ENCODE measurements around the gene KCNQ1. TPM values are rescaled to one million over a fixed set of nuclear protein-coding genes. Genes with fewer than 3 reads are reported as not detected.

Gene KCNQ1
- total RNA-seq, 1 experiment from 2014 or later = 10.7 TPM

DNA sequence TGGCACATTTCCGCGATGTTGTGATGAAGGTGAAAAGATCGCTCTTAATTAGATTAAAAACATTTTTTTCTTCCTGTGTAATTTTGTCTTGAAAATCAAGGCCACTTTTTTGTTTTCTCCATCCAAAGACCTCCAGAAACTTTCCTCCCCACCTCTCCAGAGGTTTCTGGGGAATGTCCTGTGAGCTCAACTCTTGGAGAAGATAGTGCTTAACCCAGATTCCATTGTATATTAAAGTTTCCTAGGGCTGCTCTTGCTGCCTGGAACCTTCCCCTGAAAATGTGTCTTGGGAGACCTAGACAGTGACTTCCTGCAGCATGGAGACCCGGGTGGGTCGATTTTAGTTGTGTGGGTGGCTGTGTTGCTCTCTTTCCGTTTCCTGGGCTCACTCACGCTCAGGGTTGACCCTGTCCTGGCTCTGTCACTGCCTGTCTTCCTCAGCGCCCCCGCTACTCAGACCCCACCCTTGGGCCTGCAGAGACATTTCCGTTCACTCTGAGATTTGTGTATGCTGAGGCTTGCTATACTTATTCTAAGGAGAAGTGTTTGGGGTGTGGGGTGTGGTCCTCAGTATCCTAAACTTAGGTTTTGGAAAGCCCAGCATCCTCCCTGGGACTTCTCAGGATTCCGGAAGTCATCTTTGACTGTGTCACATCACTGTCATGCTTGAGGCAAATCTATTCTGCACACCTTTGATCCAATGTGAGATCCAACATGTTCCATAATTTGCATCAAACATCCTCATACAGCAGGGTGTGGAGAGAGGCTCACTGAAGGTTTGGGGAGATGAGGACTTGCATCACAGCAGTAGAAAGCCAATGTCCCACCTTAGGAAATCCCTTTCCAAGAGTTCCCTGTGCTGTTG lies 207.8 kb downstream of the KCNQ1 start:
- Histone ChIP-seq H3K9me2 (ENCODE audit: insufficient read depth) (no peaks in the 10 kb centered on the region), H3K27ac (ENCODE audit: low read depth, low read length) (no peak overlapping the region), H2AFZ (ENCODE audit: low read depth, low read length, poor library complexity, severe bottlenecking) (no peak overlapping the region), H3K4me2 (ENCODE audit: low read length) (no peak overlapping the region), H3K9ac (ENCODE audit: low read length) (no peak overlapping the region), H3K4me3 (replicated peaks in 1 of 2; ENCODE audit: low read depth in 1 of 2, low read length in 2 of 2) (no peak overlapping the region), H3K4me1 (ENCODE audit: control insufficient read depth in 1 of 2, insufficient read depth in 2 of 2, low read length in 2 of 2) (no peaks in the 10 kb centered on the region), H3K27me3 (ENCODE audit: insufficient read depth, low read length) (no peaks in the 10 kb centered on the region), H3K9me3 (ENCODE audit: control insufficient read depth in 1 of 2, insufficient read depth in 1 of 2, low read depth in 1 of 2, low read length in 2 of 2) (peaks cover 5 to 10% of the 10 kb centered on the region in 2 experiments; a peak in 2 of 4 replicates), H3K36me3 (ENCODE audit: control insufficient read depth in 1 of 2, insufficient read depth in 2 of 2, low read length in 2 of 2) (no peaks in the 10 kb centered on the region), H3K79me2 (ENCODE audit: insufficient read depth, low read length) (no peaks in the 10 kb centered on the region), H4K20me1 (ENCODE audit: insufficient read depth) (no peaks in the 10 kb centered on the region)
- intact Hi-C loops (cut with micrococcal nuclease) = no loop called here
- ChIA-PET RAD21 (ENCODE audit: low non-redundant PET in 1 of 2, low total read pairs in 2 of 2, uncharacterized antibody in 2 of 2, unreplicated experiment in 2 of 2) (no interaction called here), CTCF (no interaction called here), POLR2A (no interaction called here)
- BruUV-seq (replicated peaks) = no TSS peak
- ATAC-seq (no peak), DNase-seq (ENCODE audit: low read depth, low spot score) (no peak)
- TF ChIP-seq SIN3A (IDR thresholded peaks at IDR 0.05; ENCODE audit: low read depth) (no peak), POLR2A (IDR thresholded peaks at IDR 0.05; ENCODE audit: borderline replicate concordance, extremely low read depth, insufficient read depth, insufficient read length) (no peak), EGR1 (IDR thresholded peaks at IDR 0.05; ENCODE audit: low read depth) (no peak)
- TF ChIP-seq, protein P1, sequence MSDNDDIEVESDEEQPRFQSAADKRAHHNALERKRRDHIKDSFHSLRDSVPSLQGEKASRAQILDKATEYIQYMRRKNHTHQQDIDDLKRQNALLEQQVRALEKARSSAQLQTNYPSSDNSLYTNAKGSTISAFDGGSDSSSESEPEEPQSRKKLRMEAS (IDR thresholded peaks at IDR 0.05) = no peak
- TF ChIP-seq, protein P2, sequence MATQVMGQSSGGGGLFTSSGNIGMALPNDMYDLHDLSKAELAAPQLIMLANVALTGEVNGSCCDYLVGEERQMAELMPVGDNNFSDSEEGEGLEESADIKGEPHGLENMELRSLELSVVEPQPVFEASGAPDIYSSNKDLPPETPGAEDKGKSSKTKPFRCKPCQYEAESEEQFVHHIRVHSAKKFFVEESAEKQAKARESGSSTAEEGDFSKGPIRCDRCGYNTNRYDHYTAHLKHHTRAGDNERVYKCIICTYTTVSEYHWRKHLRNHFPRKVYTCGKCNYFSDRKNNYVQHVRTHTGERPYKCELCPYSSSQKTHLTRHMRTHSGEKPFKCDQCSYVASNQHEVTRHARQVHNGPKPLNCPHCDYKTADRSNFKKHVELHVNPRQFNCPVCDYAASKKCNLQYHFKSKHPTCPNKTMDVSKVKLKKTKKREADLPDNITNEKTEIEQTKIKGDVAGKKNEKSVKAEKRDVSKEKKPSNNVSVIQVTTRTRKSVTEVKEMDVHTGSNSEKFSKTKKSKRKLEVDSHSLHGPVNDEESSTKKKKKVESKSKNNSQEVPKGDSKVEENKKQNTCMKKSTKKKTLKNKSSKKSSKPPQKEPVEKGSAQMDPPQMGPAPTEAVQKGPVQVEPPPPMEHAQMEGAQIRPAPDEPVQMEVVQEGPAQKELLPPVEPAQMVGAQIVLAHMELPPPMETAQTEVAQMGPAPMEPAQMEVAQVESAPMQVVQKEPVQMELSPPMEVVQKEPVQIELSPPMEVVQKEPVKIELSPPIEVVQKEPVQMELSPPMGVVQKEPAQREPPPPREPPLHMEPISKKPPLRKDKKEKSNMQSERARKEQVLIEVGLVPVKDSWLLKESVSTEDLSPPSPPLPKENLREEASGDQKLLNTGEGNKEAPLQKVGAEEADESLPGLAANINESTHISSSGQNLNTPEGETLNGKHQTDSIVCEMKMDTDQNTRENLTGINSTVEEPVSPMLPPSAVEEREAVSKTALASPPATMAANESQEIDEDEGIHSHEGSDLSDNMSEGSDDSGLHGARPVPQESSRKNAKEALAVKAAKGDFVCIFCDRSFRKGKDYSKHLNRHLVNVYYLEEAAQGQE (IDR thresholded peaks at IDR 0.05; ENCODE audit: low read depth) = no peak
